GM18499 (cell line): Measurements from ENCODE around the gene CLUH.
"Not testable (repeated sequence)": the region's sequence is repeated elsewhere in the genome, so short reads cannot be mapped to it uniquely, and the experiment has no call there.

Experiments used
- ATAC-seq: cut with Tn5 transposase; IDR thresholded peaks from one replicate; pipeline ENCODE4 v1.9.1; 2021; ENCODE audit warnings: moderate number of reproducible peaks; ENCODE audit not compliant: insufficient read depth, unreplicated experiment

CLUH gene

DNA sequence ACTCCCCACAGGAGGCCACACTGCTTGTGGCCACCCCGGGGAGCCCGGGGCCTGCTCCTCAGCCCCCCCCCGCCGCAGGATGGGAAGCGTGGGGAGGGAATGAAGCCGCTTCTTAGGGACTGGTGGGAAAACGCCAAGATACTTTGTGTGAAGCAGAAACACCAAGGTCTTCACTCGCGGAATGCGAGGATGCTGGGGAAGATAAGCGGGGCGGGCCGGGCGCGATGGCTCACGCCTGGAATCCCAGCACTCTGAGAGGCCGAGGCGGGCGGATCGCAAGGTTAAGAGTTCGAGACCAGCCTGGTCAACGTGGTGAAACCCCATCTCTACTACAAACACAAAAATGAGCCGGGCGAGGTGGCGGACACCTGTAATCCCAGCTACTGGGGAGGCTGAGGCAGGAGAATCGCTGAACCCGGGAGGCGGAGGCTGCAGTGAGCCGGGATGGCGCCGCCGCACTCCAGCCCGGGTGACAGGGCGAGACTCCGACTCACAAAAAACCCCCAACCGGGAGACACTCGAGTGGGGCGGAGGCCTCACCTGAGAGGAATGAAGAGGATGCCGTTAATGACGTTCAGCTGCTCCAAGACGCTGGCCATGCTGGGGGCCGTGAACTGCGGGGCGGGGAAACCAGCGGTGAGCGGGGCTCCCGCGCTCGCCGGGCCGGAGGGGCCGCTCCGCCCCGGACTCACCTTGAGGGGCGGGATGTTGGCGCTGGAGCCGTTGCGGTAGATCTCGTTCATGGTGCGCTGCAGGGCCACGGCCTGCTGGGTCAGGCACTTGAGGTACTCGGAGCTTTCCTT is 20.3 kb downstream of the CLUH start:
- no peak for ATAC-seq

- no peak for ATAC-seq
Observed at GRCh38 chr17:2690165-2691068, 21.1 kb downstream of the CLUH start.

DNA sequence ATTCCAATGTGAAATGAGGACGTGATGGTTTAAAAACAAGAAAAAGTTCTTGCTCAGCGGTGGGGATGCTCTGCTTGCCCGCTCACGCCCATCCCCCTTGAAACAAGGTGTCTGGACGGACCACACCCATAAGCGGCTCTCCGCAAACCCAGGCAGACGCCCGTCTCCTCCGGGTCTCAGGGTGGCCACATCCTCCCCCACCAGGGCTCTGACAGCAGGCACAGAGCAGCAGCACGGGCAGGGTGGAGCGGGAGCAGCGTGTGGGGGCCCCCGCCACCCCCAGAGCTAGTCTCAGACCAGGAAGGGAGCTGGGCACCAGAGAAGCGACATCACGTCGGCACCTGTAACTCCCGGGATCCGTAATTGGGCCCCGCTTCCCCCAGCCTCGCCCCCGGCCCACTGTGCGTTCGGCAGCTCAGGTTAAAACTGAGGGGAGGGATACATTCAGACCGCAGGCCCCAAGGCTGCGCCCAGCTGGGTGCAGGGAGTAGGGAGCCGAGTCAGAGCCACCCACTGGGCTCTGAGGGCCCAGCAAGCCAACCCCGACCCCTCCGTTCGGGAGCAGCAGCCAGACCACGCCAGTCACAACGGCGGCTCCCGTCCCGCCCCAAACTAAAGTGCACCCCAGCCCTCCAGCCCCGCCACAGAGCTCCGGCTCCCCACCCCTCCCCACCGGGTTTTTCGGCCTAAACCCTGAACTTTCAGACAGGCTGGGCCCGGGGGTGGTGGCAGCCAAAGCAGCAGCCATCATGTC is 22.0 kb downstream of the CLUH start:
- ATAC-seq: no peak

GRCh38 chr17:2688351-2689342 is 22.9 kb downstream of the CLUH start:
- no peak for ATAC-seq

DNA sequence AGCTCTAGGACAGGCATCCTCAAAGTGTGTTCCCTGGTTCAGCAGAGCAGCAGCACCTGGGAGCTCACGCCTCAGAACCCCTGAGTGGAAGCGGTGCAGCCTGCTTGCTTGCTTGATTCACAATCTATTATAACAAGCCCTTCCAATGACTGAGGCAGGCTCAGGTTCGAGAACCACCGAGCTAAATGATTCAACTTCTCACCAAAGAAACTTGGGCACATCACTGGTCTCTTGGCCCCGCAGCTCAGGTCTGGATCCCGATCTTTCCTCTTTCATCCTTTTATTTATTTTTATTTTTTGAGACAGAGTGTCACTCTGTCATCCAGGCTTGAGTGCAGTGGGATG is 24.5 kb downstream of the CLUH start:
- no peak for ATAC-seq

DNA sequence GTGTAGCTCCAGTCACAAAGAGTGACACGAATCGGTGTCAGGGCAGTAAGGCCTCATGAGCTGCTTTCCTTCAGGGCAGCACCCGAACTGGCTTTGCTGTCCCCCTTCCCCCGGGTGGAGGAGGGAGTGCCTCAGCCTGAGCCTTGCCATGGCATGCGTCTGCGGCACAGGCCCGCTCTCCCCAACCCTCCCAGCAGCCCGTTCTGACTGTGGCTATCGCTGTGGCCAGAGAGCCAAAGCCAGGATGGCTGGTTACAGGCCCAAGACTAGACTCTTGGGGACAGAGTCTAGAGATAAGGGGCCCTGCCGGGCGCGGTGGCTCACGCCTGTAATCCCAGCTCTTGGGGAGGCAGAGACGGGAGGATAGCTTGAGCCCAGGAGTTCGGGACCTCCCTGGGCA is 25.9 kb downstream of the CLUH start:
- no peak for ATAC-seq

- no peak for ATAC-seq
Observed at GRCh38 chr17:2684549-2684948, 27.0 kb downstream of the CLUH start.

- ATAC-seq: no peak
Observed at GRCh38 chr17:2683912-2684311, 27.7 kb downstream of the CLUH start.

DNA sequence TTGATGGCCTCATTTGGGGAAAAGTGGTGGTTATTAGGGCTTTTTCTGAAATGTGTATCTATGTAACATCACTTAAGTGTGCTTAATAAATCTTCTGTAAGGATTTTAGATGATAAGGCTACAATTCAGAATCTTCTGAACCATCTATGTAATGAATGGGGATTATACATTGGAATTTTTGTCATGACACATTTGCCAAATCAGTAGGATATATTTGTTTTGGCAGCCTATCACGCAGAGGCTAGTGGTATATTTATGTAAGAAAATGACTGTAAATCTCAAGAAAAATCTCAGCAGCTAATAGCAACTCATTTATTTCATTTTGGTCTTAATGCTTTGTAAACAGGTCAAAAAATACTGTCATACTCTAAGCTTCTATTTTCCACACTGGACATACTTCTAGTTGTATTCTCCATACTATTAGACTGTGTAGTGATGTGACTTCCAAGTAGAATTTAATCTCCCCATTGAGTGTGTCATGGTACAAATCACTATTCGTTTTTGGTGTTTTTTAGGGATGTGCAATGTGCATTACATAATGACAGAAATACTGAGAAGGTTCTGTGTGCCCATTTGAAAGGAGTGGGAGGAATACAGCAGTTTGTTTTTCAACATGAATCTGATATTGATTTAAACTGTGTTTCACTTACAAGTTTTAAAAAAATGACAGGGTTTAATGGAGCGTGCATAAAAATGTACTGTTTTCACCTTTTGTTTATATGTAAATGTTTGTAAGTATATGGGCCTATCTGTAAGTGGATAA is 29.2 kb downstream of the CLUH start:
- ATAC-seq: no peak

DNA sequence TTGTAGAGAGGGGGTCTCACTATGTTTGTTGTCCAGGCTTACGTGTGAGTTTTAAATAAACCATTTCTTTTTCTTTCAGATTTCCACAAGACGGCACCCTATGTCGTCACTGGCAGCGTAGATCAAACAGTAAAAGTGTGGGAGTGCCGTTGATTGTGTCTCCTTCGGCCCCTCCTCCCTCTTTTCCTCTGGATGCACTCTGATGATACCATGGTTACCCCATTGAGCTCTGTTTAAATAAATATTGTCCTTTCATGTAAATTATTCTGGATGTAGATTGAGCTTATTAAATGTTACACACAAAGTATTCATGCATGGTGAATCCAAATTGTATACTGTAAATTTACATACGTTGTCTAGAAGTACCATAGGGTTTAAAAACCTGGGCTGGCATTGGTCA is 29.9 kb downstream of the CLUH start:
- no peak for ATAC-seq

GRCh38 chr17:2680961-2681360 is 30.6 kb downstream of the CLUH start:
- ATAC-seq: no peak

GRCh38 chr17:2679247-2679646 is 32.3 kb downstream of the CLUH start:
- not testable (repeated sequence) for ATAC-seq

- ATAC-seq: no peak
Observed at GRCh38 chr17:2672026-2672425, 39.5 kb downstream of the CLUH start.

GRCh38 chr17:2660410-2660809 is 51.2 kb downstream of the CLUH start:
- not testable (repeated sequence) for ATAC-seq

- not testable (repeated sequence) for ATAC-seq
Observed at GRCh38 chr17:2659337-2659736, 52.2 kb downstream of the CLUH start.

- no peak for ATAC-seq
Observed at GRCh38 chr17:2656283-2656682, 55.3 kb downstream of the CLUH start.

GRCh38 chr17:2655546-2655945 is 56.0 kb downstream of the CLUH start:
- no peak for ATAC-seq

DNA sequence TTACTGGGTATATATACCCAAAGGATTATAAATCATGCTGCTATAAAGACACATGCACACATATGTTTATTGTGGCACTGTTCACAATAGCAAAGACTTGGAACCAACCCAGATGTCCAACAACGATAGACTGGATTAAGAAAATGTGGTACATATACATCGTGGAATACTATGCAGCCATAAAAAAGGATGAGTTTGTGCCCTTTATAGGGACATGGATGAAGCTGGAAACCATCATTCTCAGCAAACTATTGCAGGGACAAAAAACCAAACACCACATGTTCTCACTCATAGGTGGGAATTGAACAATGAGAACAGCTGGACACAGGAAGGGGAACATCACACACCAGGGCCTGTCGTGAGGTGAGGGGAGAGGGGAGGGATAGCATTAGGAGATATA is 58.7 kb downstream of the CLUH start:
- not testable (repeated sequence) for ATAC-seq

- ATAC-seq: no peak
Observed at GRCh38 chr17:2649191-2649590, 62.4 kb downstream of the CLUH start.
